ENCODE data around the gene CCSER1.

The CCSER1 gene

DNA sequence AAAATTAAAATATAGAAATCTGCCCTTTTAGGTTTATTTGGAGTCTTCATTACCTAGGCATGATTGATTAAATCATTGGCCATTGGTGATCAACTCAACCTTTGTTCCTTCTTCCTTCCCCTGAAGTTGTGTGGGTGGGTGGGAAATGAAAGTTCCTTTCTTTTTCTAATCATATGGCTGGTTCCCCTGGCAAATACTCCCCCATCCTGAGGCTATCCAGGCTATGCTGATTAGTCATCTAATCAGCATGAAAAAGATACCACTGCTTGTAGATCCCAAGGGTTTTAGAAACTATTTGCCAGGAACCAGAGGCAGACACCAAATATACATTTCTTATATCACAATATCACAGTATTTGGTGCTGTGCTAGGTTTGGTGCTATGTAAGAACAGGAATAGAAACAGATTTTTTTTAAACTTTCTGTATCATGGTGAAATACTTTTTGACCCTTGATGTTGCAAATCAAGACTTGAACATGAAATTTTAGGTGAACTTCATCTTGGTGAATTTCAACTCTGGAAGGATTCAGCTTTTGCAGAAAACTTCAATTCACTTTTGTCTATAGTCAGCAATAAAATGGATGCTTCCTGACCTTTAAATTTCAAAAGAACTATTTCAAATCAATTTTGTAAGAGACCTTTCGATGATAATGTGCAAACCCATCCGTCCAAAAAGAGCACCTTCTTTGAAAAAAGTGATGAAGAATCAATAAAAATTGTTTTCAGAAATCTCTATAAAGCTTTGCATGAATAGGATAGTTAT, 71.1 kb downstream of the CCSER1 start:
- H3K27ac Mint-ChIP-seq, result no peak overlapping the region
- no peak overlapping the region for H3K4me3 Mint-ChIP-seq
- DNase-seq, result no peak
- no peaks in the 10 kb centered on the region for H3K36me3 Mint-ChIP-seq (ENCODE audit: low read depth)
- H3K4me1 Mint-ChIP-seq, result no peaks in the 10 kb centered on the region
- no peaks in the 10 kb centered on the region for H3K27me3 Mint-ChIP-seq
- ATAC-seq, result no peak
- H3K9me3 Mint-ChIP-seq, result no peaks in the 10 kb centered on the region

DNA sequence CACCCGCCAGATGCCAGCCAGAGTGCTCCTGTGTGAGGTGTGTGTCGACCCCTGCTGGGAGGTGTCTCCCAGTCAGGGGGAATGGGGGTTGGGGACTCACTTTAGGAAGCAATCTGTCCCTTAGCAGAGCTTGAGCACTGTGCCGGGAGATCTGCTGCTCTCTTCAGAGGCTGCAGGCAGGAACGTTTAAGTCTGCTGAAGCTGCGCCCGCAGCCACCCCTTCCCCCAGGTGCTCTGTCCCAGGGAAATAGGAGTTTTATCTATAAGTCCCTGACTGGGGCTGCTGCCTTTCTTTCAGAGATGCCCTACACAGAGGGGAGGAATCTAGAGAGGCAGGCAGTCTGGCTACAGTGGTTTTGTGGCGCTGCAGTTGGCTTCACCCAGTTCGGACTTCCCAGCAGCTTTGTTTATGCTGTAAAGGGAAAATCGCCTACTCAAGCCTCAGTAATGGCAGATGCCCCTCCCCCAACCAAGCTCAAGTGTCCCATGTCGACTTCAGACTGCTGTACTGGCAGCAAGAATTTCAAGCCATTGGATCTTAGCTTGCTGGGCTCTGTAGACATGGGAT, 80.8 kb downstream of the CCSER1 start:
- no peak overlapping the region for H3K4me3 Mint-ChIP-seq
- no peak for ATAC-seq
- no peaks in the 10 kb centered on the region for H3K27me3 Mint-ChIP-seq

DNA sequence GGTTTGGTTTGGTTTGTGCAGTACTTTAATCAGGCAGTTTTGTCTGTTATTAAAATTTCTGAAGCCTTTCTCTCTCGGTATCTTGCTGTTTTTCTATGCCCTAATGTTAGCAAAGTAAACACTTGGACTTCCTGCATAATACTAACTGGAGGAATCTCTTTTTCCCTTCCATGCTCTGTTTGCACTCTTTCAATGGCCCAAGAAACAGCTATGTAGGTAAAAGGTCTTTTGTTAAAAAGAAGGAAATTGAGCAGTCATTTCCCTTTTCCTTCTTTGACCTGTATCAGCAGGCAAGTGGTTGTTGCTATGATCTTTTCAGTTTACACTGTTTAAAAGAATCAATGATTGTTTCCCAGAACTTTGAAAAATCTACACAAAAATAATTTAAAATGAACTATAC, 82.7 kb downstream of the CCSER1 start:
- ATAC-seq (no peak), DNase-seq (no peak)
- Mint-ChIP-seq H3K4me1 (no peaks in the 10 kb centered on the region), H3K36me3 (ENCODE audit: low read depth) (no peaks in the 10 kb centered on the region), H3K4me3 (no peak overlapping the region), H3K27ac (no peak overlapping the region), H3K9me3 (peaks cover 11% of the 10 kb centered on the region), H3K27me3 (no peaks in the 10 kb centered on the region)

More for the DNA sequence above, 80.8 kb downstream of the CCSER1 start:
- Mint-ChIP-seq H3K36me3 (ENCODE audit: low read depth) (no peaks in the 10 kb centered on the region), H3K9me3 (peaks cover 11% of the 10 kb centered on the region), H3K27ac (no peak overlapping the region), H3K4me1 (no peaks in the 10 kb centered on the region)
- DNase-seq, result no peak

DNA sequence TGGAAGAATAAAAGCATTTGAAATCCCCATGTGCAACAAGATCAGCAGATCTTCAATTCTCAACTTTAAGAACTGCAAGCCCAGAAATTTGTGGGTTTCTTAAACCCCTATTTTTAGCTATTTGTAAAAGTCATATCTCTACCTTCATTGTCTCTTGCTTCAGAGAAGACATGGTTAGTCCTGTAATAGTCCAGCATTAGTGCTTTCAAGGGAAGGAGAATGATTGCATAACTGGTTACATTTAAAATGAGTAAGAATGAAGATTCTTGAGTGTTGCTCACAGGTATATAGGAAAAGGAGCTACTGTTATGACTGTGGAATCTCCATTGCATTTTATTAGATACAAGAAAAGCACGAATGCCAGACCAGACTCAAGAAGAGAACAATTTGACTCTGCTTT, 84.0 kb downstream of the CCSER1 start:
- Mint-ChIP-seq H3K4me3 (no peak overlapping the region), H3K4me1 (no peaks in the 10 kb centered on the region), H3K36me3 (ENCODE audit: low read depth) (no peaks in the 10 kb centered on the region), H3K9me3 (peaks cover 4% of the 10 kb centered on the region), H3K27me3 (no peaks in the 10 kb centered on the region), H3K27ac (no peak overlapping the region)
- ATAC-seq (no peak), DNase-seq (no peak)

DNA sequence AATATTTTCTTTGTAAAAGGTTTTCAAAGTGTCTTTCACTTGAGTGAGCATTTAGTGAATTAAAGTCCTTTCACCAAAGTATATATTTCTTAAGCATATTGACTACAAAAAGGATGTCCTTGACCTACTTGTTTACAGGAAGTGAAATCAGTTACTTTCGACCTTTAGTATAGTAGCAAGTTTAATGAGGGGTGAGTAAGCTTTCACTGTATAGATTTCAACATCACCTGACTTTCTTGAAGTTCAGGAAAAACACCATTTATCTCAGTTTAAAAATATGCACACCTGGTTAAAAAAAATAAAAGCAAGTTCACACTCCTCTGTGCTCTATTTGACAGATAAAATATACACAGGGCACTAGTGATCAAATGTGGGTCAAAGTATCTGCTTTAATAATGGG, 88.1 kb downstream of the CCSER1 start:
- DNase-seq, result no peak
- Mint-ChIP-seq H3K36me3 (ENCODE audit: low read depth) (no peaks in the 10 kb centered on the region), H3K4me1 (no peaks in the 10 kb centered on the region), H3K27ac (no peak overlapping the region), H3K9me3 (peaks cover 4% of the 10 kb centered on the region), H3K4me3 (no peak overlapping the region), H3K27me3 (no peaks in the 10 kb centered on the region)
- ATAC-seq, result no peak

DNA sequence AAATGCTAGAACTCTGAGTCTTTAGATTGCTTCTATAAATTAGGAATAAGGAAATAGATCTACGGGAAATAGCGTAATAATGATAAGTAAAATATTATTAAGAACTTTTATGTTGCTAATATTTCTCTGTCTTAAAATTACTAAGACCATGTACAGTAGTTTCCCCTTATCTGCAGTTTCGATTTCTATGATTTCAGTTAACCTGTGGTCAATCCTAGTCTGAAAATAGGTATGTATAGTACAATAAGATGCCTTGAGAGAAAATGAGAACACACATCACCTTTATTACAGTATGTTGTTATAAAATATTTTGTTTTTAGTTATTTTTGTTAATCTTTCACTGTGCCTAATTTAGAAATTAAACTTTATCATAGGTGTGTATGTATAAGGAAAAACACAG, 92.6 kb downstream of the CCSER1 start:
- peaks cover 4% of the 10 kb centered on the region for H3K9me3 Mint-ChIP-seq
- H3K4me1 Mint-ChIP-seq, result no peaks in the 10 kb centered on the region
- no peak overlapping the region for H3K4me3 Mint-ChIP-seq
- ATAC-seq (no peak), DNase-seq (no peak)
- H3K27ac Mint-ChIP-seq, result no peak overlapping the region
- no peaks in the 10 kb centered on the region for H3K36me3 Mint-ChIP-seq (ENCODE audit: low read depth)
- no peaks in the 10 kb centered on the region for H3K27me3 Mint-ChIP-seq

DNA sequence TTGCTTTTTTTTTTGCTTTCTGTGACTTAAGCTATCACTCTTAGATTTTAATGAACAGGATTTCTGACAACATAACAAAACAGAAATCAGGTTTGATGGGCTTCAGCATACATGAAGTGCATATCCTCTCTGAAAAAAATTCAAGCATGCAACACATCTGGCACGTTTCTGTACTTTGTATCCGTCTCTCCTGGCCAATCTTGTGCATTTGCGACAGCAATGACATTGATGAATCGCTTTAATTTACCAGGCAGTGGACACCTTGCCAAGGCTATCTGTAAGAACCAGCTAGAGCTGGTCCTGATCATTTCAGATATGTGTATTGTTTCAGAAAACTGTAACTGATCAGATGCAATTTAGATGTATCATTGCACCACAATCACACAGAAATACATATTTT, 93.3 kb downstream of the CCSER1 start:
- Mint-ChIP-seq H3K36me3 (ENCODE audit: low read depth) (no peaks in the 10 kb centered on the region), H3K4me3 (no peak overlapping the region), H3K27ac (no peak overlapping the region), H3K9me3 (peaks cover 4% of the 10 kb centered on the region), H3K4me1 (no peaks in the 10 kb centered on the region), H3K27me3 (no peaks in the 10 kb centered on the region)
- no peak for ATAC-seq
- DNase-seq, result no peak

DNA sequence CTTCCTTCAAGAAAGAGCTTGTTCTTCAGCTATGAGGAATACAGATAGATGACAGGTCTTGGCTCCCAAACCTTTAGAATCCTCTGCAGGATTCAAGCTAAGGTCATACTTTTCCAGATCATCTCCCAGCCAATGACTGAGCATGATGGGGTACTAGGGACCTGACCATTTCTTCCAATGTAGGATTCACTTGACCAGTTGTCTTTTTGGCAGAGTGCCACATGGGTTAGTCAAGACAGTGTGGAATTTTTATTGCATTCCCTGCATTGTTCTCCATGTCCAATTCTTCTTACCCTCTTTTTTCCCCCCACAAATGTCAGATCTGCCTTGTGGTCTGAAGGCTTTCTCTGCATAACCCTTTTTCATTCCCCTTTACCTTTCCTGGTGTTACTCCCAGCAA, 99.5 kb downstream of the CCSER1 start:
- H3K9me3 Mint-ChIP-seq, result no peaks in the 10 kb centered on the region
- no peak overlapping the region for H3K4me3 Mint-ChIP-seq
- DNase-seq, result no peak
- H3K27ac Mint-ChIP-seq, result no peak overlapping the region
- H3K36me3 Mint-ChIP-seq (ENCODE audit: low read depth), result no peaks in the 10 kb centered on the region
- H3K4me1 Mint-ChIP-seq, result no peaks in the 10 kb centered on the region
- H3K27me3 Mint-ChIP-seq, result no peaks in the 10 kb centered on the region
- no peak for ATAC-seq

DNA sequence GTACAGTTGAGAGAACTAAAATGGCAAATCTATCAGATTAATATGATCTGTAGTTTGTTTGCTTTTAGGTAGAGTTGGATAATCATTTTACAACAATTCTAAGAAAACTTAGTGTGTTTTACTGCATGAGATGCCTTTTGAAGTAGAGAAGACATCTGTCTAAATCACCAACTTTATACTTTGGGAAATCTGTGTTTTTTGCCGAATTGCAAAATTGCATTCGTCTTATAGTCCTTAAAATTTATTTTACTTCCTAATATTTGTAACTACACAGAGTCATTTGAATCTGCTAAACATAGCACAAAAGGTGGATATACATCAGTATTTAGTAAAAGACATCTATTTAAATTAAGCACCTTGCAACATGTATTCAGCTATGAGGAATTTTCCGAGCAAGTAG, 100.0 kb downstream of the CCSER1 start:
- no peak overlapping the region for H3K27ac Mint-ChIP-seq
- H3K4me3 Mint-ChIP-seq, result no peak overlapping the region
- no peaks in the 10 kb centered on the region for H3K4me1 Mint-ChIP-seq
- DNase-seq (no peak), ATAC-seq (no peak)
- H3K9me3 Mint-ChIP-seq, result no peaks in the 10 kb centered on the region
- no peaks in the 10 kb centered on the region for H3K36me3 Mint-ChIP-seq (ENCODE audit: low read depth)
- no peaks in the 10 kb centered on the region for H3K27me3 Mint-ChIP-seq

DNA sequence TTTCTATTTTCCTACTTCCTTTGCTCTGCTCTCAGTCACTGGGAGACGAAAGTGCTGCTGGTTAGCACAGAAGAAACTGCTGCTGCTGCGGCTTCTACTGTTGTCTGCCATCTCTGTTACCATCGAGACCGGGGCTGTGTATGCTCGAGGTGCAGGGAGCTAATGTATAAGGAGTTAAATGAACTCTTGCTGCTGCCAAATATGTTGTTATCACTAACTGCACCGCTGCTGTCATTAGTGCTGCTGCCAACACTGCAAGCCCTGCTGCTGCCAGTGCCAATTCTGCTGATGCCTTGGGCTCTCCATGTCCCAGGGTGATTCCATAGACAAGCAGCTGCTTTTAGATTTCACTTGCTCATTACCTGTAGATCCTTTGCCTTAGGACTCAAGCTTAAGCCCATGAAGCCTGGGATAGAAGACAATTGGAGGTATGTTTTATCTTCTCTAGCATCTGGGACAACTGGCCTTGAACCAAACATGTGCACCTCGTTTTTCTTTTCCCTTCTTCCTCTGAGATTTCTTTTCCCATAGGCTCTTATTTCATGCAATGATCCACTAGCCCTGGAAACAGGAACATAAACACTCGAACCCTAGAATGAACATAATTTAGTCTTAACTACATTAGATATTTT, 107.8 kb downstream of the CCSER1 start:
- no peak for ATAC-seq

DNA sequence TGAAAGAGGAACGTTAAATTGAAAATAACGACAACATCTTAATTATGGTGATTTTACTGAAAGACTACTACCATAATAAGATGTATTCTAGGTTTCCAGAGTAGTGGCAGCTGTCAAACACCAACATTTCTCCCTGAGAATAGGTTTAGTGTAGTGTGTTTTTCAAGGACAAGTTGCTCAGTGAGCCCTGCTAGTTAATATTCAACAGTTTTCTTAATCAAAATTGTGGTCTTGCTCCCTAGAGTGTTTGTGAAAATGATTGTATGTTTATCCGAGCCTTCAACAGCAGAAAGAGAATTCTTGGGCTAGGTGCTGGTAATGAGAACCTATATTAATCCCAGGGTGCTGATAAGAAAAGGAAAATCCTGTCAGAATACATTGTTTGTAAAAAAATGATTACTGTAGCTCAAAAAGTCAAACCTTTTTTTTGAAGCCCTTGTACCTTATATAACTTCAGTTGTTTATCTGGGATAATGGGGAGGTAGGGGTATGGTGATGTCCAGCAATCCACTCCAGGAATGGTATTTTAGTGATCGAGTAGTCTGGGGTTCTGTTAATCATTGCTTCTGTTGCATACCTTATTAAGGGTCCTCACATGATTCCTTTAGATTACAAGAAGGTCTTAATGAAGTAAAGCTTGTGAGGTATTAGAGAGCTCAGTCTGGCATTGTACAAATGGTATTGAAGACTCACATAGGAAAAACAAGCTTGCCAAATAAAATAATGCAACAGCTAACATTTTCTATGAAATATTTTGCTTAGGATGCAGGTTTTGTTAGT, 110.7 kb downstream of the CCSER1 start:
- ATAC-seq (no peak), DNase-seq (no peak)
- Mint-ChIP-seq H3K4me3 (no peak overlapping the region), H3K4me1 (no peaks in the 10 kb centered on the region), H3K36me3 (ENCODE audit: low read depth) (no peaks in the 10 kb centered on the region), H3K9me3 (no peaks in the 10 kb centered on the region), H3K27me3 (no peaks in the 10 kb centered on the region), H3K27ac (no peak overlapping the region)

More for the DNA sequence above, 107.8 kb downstream of the CCSER1 start:
- Mint-ChIP-seq H3K4me1 (no peaks in the 10 kb centered on the region), H3K9me3 (no peaks in the 10 kb centered on the region), H3K27ac (no peak overlapping the region), H3K36me3 (ENCODE audit: low read depth) (no peaks in the 10 kb centered on the region), H3K27me3 (no peaks in the 10 kb centered on the region), H3K4me3 (no peak overlapping the region)
- no peak for DNase-seq

DNA sequence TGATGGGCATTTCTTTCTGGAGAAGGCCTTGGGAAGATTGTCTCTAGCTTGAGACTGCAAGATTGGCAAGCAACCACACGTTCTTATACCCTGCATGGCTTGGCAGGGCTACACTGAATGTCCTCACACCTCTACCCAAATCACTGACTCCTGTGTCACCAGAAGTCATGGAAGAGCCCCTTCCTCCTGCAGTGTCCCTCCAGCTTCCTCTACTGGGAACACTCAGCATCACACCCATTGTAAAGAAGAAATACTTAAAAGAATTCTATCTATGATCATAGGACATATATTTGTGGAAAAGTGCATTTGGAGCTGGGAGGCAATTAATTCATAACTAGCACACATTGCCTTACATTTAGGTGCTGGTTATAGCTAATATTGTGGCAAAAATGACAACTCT, 113.1 kb downstream of the CCSER1 start:
- no peak for ATAC-seq
- Mint-ChIP-seq H3K27me3 (no peaks in the 10 kb centered on the region), H3K27ac (no peak overlapping the region), H3K4me1 (no peaks in the 10 kb centered on the region), H3K36me3 (ENCODE audit: low read depth) (no peaks in the 10 kb centered on the region), H3K4me3 (no peak overlapping the region), H3K9me3 (no peaks in the 10 kb centered on the region)
- no peak for DNase-seq

DNA sequence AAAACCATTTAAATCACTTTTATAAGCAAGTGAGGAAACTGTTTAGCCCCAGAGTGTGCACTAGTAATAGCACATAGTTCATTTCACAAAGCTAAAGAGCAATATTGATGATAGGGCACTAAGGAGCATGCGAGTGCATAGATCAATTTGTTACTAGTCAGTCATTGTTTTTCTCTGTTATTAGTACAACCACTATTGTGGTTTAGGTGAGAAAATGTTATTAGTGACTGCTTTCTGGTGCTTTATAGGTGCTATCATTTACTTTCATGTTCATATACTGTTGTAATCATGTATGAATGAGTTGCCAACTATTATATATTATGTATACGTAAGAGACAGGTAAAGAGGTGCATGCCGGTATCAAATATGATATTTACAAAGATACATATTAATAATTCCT, 113.8 kb downstream of the CCSER1 start:
- H3K36me3 Mint-ChIP-seq (ENCODE audit: low read depth), result no peaks in the 10 kb centered on the region
- no peaks in the 10 kb centered on the region for H3K27me3 Mint-ChIP-seq
- ATAC-seq (no peak), DNase-seq (no peak)
- no peak overlapping the region for H3K4me3 Mint-ChIP-seq
- H3K4me1 Mint-ChIP-seq, result no peaks in the 10 kb centered on the region
- H3K9me3 Mint-ChIP-seq, result no peaks in the 10 kb centered on the region
- no peak overlapping the region for H3K27ac Mint-ChIP-seq

DNA sequence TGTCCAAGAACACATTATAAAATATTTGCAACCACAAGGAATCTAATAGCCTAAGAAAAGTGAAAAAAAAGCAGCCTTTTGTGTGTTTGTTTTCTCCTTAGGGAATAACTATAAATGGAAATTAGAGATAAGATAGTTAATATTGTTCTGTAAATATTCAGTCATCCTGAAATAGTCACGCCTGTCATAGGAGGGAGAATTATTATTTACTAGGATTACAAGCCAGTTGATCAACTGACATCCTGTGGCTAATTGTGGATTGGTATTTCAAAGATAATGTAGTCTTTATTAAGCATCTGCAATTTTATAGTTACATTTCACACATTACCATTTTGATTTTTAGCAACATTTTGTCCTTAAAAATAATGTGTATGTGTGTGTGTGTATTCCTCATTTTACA, 118.6 kb downstream of the CCSER1 start:
- Mint-ChIP-seq H3K27ac (no peak overlapping the region), H3K4me1 (no peaks in the 10 kb centered on the region), H3K9me3 (no peaks in the 10 kb centered on the region), H3K36me3 (ENCODE audit: low read depth) (no peaks in the 10 kb centered on the region), H3K27me3 (no peaks in the 10 kb centered on the region), H3K4me3 (no peak overlapping the region)
- ATAC-seq (no peak), DNase-seq (no peak)

DNA sequence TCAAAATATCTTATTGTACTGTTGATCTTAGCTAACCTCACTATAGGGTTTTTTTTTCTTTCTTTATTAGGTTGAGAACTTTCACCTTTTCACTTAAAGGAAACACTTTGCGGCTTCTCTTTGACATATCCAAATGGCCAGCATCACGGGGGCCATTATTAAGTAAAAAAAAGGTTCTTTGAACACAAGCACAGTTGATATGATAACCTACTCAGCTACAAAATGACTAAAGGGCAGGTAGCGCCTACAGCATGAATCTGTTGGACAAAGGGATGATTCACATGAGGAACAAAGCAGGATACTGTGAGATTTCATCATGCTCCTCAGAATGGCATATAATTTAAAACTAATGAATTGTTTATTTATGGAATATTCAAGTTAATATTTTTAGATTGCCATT, 119.6 kb downstream of the CCSER1 start:
- Mint-ChIP-seq H3K27me3 (no peaks in the 10 kb centered on the region), H3K27ac (no peak overlapping the region), H3K4me1 (no peaks in the 10 kb centered on the region), H3K4me3 (no peak overlapping the region), H3K36me3 (ENCODE audit: low read depth) (no peaks in the 10 kb centered on the region), H3K9me3 (no peaks in the 10 kb centered on the region)
- DNase-seq, result no peak
- no peak for ATAC-seq
